ENCODE results near the gene SPATA3. TPM values are rescaled to one million over a fixed set of nuclear protein-coding genes. Genes with fewer than 3 reads are reported as not detected.

Gene SPATA3
- total and polyA plus RNA-seq, 4 donors, result not detected

GRCh38 chr2:231017231-231017598 is 21.3 kb downstream of the SPATA3 start:
- 62% methylated on average over 4 of the region's 4 CpGs for WGBS
- DNase-seq (ENCODE audit: low spot score), result no peak
- H3K27ac ChIP-seq (ENCODE audit: low read depth in 1 of 2, low read length in 2 of 2), result no peak overlapping the region
- TF ChIP-seq HNF4G (IDR thresholded peaks at IDR 0.05) (no peak), CTCF (IDR thresholded peaks at IDR 0.05; ENCODE audit: low read depth, low read length, missing input control) (no peak), TAF1 (conservative IDR thresholded peaks at IDR 0.05) (no peak), RXRA (IDR thresholded peaks at IDR 0.05) (no peak), FOXA1 (IDR thresholded peaks at IDR 0.05) (no peak), SP1 (IDR thresholded peaks at IDR 0.05) (no peak), ZBTB33 (IDR thresholded peaks at IDR 0.05) (no peak), REST (IDR thresholded peaks at IDR 0.05) (no peak), RAD21 (IDR thresholded peaks at IDR 0.05) (no peak), FOXA2 (IDR thresholded peaks at IDR 0.05) (no peak), EGR1 (IDR thresholded peaks at IDR 0.05; ENCODE audit: low read depth in 2 of 2) (no peak), JUND (IDR thresholded peaks at IDR 0.05) (no peak), YY1 (IDR thresholded peaks at IDR 0.05) (no peak), HNF4A (conservative IDR thresholded peaks at IDR 0.05) (no peak), GABPA (IDR thresholded peaks at IDR 0.05 in 1 of 2, conservative IDR thresholded peaks at IDR 0.05 in 1 of 2) (no peak), NR2F2 (IDR thresholded peaks at IDR 0.05) (no peak), ATF3 (IDR thresholded peaks at IDR 0.05) (no peak), MAX (IDR thresholded peaks at IDR 0.05) (no peak)
- H3K36me3 ChIP-seq (ENCODE audit: control insufficient read depth in 4 of 4, insufficient read depth in 3 of 4, low read depth in 1 of 4, low read length in 3 of 4), result no peaks in the 10 kb centered on the region
- peaks cover 0 to 4% (median 1%) of the 10 kb centered on the region in 4 donors for H3K4me1 ChIP-seq (ENCODE audit: control insufficient read depth in 4 of 4, insufficient read depth in 4 of 4, low read length in 3 of 4)
- H3K4me3 ChIP-seq (ENCODE audit: low read depth in 1 of 3, low read length in 3 of 3), result no peak overlapping the region
- H3K9ac ChIP-seq (ENCODE audit: low read depth in 1 of 2, low read length in 2 of 2), result no peak overlapping the region
- no peaks in the 10 kb centered on the region for H3K9me3 ChIP-seq (ENCODE audit: control insufficient read depth in 4 of 4, low read length in 3 of 4)
- no peaks in the 10 kb centered on the region for H3K27me3 ChIP-seq (ENCODE audit: control insufficient read depth in 4 of 4, insufficient read depth in 4 of 4, low read length in 3 of 4)

Measured in liver (tissue), 9 donors.